HL-60/S4 (cell line): ENCODE data around the gene LRP2.

Source experiments
- in situ Hi-C: fragments of 300-500 bp; cut with MboI; formaldehyde crosslinking; loops from 2 replicates; pipeline ENCODE4 v1.14.3; 2022; ENCODE audit warnings: low sequenced_read_pairs

The LRP2 gene

DNA sequence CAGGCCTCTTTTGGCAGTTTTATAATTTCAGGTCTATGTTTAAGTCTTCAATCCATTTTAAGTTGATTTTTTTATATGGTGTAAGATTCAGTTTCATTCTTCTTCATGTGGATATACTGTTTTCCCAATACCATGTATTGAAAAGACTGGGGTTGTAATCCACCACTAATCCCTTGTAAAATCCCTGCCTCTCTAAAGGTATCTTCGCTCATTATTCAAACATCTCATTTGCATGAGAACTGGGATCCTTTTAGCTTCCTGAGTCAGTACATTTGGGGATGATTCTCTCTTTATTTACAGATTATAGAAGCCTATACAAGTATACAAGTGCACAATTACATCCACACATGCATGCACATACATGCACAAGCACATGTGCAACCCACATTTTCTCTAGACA is 267.7 kb downstream of the LRP2 start:
- in situ Hi-C loops = no loop called here

DNA sequence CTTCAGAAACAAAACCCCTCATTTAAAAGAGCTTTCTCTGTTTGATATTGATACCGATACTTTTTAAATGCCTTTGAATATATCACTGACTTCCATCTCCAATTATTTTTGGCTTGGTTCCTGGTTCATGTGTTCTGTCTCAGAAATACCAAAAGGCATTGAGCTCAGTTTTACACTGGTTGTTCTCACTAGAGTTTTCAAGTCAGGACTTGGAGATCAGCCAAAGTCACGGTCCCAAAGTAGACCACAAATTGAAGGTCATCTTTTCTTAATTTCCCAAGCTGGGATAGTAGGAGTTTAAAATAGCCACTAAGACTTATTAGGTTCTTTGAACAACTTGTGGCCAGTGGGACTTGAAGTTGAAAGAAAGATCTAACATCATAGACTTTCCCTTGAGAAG is 268.8 kb downstream of the LRP2 start:
- in situ Hi-C loops = no loop called here

- in situ Hi-C loops = no loop called here
These were observed 270.4 kb downstream of the LRP2 start for GRCh38 chr2:169091761-169092519.

DNA sequence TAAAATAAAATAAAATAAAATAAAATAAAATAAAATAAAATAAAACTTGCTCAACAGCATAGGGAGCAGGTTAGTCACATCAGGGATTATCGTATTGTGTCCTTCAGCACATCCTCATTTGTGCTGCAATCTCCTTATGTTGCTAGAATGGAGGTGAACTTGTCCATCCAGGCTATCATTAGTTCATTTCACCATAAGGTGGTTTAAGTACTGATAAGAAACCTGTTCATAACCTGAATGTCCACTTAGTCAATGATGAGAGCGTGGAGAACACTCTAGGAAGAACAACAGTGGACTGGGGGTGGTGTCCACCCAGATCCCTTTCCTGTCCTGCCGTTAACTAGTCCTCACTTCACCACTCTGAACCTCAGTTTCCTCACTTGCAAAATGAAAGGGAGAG is 271.1 kb downstream of the LRP2 start:
- in situ Hi-C loops = no loop called here

DNA sequence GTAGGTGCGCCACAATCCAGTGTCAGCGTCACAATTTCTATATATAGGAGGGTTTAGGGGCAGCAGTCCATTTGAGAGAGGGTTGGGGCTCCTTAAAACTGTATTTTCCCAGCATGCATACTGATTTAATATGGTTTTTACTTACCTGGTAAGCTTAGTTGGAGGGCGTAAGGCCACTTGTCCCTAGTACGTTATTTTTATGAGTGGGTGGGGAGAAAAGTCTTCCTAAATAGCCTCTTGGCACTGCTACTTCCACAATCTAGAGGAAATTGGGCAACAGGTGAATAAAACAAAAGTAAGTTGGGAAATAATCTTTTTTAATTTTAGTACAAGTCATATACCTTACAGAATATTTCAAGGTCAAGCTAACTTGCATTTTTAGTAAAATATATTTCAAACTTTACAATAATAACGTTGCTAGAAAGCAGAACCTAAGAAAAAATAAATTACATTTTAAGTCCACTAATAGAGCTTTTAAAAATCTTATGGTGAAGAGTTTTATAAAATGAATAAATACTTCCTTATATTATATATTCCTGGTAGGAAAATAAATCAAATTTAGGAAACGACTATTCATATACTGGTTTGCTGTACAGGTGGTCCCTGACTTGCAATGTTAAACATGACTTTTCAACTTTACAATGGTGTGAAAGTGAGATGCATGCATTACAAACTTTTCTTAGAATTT is 272.1 kb downstream of the LRP2 start:
- in situ Hi-C loops = no loop called here

DNA sequence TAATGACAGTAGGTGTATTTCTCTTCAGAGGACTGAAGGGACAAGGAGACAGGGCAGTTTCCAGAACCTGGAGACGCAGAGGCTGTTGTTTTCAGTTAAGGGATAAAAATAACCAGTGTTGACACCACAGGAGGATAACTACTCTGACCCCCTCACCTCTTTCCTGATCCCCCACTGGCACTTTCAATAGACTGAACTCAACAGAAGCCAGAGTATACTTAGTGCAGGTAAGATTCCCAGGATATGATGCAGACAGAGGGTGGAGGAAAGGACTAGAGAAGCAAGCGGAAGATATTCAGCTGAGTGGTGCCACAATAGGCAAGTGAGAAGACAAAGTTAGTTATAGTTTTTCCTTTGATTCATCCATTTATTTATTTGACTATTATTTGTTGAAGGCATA is 273.2 kb downstream of the LRP2 start:
- in situ Hi-C loops = no loop called here

- in situ Hi-C loops = no loop called here
These were observed 274.5 kb downstream of the LRP2 start for GRCh38 chr2:169087757-169088379.

- in situ Hi-C loops = no loop called here
These were observed 275.4 kb downstream of the LRP2 start for GRCh38 chr2:169086893-169087467.

GRCh38 chr2:169082995-169083394 is 279.3 kb downstream of the LRP2 start:
- in situ Hi-C loops = no loop called here

GRCh38 chr2:169081551-169081950 is 280.8 kb downstream of the LRP2 start:
- in situ Hi-C loops = no loop called here

DNA sequence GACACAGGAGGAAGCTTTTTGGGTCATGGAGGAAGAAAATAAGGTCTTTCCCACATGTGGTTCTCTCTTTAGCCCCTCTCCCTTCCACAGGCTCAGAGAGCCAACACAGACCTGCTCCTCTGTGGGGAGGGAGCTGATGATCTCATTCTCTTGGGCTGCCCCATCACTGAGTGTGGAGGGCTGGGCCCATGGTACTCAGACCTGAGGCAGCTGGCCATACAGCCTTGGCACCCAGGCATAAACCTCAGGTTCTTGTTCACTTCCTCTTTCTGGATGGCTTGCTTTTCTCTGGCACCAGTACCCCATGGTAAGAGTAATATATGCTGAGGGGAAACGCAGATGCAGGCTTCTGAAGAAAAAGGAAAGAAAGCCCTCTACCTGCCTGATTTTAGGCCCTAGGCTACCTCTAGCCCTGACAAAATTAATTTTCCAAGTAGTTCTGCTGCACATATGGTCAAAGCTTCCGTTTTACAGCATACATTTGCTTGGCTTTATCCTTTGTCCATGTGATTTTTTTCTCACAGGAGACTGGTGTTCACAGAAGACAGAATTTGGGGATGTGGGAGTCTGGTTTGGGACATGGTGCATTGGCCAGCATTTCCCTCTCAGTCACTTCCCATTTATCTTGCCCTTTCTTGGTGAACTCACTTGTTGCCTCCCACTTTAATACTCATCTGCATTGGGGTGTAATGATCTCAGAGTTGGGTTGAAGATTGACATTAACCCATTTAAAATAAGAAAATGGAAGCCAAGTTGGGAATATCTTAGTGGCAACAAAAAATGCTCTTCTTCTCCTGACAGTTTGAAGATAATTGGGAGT is 281.9 kb downstream of the LRP2 start:
- in situ Hi-C loops = no loop called here

- in situ Hi-C loops = no loop called here
These were observed 284.6 kb downstream of the LRP2 start for GRCh38 chr2:169077674-169078240.
